ENCODE data around the gene RPS6KA1. TPM values are rescaled to one million over a fixed set of nuclear protein-coding genes. Genes with fewer than 3 reads are reported as not detected.
A peak's percentile ranks its signal among the peaks of the same experiment; 100 is the strongest.

The RPS6KA1 gene
- total and polyA plus RNA-seq, 2 of the 13 experiments (the other 11 are each of a cell fraction or from before 2014, with no cell fraction given): 19.6 to 24.2 TPM

DNA sequence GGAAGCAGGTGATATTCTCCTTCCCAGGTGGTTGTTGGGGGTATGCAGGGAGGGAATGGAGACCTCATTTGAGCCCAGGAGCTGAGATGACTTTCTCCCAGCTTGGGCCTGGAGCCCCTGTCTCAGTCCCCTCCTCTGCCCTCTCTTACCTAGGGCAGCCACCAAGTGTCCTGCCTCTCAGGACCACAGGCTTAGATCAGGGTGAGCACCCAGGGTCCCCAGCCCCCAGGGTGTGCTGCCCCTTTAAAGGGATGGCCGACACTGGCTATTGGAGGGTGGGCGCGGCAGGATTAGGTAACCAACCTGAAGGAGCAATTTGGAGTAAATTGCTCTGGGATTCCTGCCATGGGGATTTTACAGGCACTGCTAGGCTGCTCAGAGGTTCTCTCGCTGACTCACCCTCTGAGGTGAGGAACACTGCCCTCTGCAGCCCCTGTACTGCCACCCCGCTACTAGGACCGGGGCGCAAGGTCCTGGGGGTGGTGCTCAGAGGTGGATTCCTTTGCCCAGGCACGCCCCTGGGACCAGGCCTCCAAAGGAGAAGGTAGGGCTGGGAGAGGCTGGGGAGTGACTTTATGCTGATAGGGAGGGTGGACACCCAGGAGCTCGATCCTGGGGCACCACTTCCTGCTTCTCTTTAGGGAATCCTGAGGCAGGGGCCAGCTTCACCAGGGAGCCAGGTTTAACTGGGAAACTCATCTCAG lies 1.5 kb downstream of the RPS6KA1 start (continued):
- TF ChIP-seq, protein P1, sequence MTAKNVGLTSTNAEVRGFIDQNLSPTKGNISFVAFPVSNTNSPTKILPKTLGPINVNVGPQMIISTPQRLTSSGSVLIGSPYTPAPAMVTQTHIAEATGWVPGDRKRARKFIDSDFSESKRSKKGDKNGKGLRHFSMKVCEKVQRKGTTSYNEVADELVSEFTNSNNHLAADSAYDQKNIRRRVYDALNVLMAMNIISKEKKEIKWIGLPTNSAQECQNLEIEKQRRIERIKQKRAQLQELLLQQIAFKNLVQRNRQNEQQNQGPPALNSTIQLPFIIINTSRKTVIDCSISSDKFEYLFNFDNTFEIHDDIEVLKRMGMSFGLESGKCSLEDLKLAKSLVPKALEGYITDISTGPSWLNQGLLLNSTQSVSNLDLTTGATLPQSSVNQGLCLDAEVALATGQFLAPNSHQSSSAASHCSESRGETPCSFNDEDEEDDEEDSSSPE (CRISPR knock-in tag; IDR thresholded peaks at IDR 0.05): 0 out of 2 replicates have a peak, but pooled peaks have one; percentile 16
- no peak for TF ChIP-seq ZNF883 (CRISPR knock-in tag; IDR thresholded peaks at IDR 0.05; ENCODE audit: not compliant biosample characterization)
- TF ChIP-seq ZNF562 (CRISPR knock-in tag; IDR thresholded peaks at IDR 0.05; ENCODE audit: borderline replicate concordance): no peak
- no peak for TF ChIP-seq HMGA1 (CRISPR knock-in tag; conservative IDR thresholded peaks at IDR 0.05)
- TF ChIP-seq ZNF788 (CRISPR knock-in tag; IDR thresholded peaks at IDR 0.05; ENCODE audit: borderline replicate concordance): no peak
- TF ChIP-seq NCOA1 (CRISPR knock-in tag; IDR thresholded peaks at IDR 0.05): no peak
- TF ChIP-seq PLSCR1 (CRISPR knock-in tag; IDR thresholded peaks at IDR 0.05; ENCODE audit: borderline replicate concordance): no peak
- TF ChIP-seq KLF15 (CRISPR knock-in tag; IDR thresholded peaks at IDR 0.05; ENCODE audit: borderline replicate concordance): no peak
- no peak for TF ChIP-seq ZNF33B (CRISPR knock-in tag; IDR thresholded peaks at IDR 0.05)
- no peak for TF ChIP-seq THYN1 (CRISPR knock-in tag; IDR thresholded peaks at IDR 0.05; ENCODE audit: borderline replicate concordance, low read depth)
- TF ChIP-seq, protein P2, sequence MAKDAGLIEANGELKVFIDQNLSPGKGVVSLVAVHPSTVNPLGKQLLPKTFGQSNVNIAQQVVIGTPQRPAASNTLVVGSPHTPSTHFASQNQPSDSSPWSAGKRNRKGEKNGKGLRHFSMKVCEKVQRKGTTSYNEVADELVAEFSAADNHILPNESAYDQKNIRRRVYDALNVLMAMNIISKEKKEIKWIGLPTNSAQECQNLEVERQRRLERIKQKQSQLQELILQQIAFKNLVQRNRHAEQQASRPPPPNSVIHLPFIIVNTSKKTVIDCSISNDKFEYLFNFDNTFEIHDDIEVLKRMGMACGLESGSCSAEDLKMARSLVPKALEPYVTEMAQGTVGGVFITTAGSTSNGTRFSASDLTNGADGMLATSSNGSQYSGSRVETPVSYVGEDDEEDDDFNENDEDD (CRISPR knock-in tag; IDR thresholded peaks at IDR 0.05; ENCODE audit: borderline replicate concordance): no peak
- peak; percentile 50; the same call in 1 of the 2 replicates for TF ChIP-seq FOSL1 (CRISPR knock-in tag; IDR thresholded peaks at IDR 0.05; ENCODE audit: borderline replicate concordance)
- TF ChIP-seq SNRNP70 (IDR thresholded peaks at IDR 0.05; ENCODE audit: low read depth, low read length): no peak
- TF ChIP-seq PPARG (CRISPR knock-in tag; conservative IDR thresholded peaks at IDR 0.05): no peak; the same call in 1 of the 2 replicates
- TF ChIP-seq ZNF256 (CRISPR knock-in tag; conservative IDR thresholded peaks at IDR 0.05): no peak
- TF ChIP-seq PRPF4 (IDR thresholded peaks at IDR 0.05; ENCODE audit: low read depth, low read length, poor library complexity, severe bottlenecking): no peak
- no peak for TF ChIP-seq MIER3 (CRISPR knock-in tag; IDR thresholded peaks at IDR 0.05; ENCODE audit: borderline replicate concordance)
- no peak for TF ChIP-seq ZNF530 (CRISPR knock-in tag; IDR thresholded peaks at IDR 0.05; ENCODE audit: low read depth)
- TF ChIP-seq, protein P3, sequence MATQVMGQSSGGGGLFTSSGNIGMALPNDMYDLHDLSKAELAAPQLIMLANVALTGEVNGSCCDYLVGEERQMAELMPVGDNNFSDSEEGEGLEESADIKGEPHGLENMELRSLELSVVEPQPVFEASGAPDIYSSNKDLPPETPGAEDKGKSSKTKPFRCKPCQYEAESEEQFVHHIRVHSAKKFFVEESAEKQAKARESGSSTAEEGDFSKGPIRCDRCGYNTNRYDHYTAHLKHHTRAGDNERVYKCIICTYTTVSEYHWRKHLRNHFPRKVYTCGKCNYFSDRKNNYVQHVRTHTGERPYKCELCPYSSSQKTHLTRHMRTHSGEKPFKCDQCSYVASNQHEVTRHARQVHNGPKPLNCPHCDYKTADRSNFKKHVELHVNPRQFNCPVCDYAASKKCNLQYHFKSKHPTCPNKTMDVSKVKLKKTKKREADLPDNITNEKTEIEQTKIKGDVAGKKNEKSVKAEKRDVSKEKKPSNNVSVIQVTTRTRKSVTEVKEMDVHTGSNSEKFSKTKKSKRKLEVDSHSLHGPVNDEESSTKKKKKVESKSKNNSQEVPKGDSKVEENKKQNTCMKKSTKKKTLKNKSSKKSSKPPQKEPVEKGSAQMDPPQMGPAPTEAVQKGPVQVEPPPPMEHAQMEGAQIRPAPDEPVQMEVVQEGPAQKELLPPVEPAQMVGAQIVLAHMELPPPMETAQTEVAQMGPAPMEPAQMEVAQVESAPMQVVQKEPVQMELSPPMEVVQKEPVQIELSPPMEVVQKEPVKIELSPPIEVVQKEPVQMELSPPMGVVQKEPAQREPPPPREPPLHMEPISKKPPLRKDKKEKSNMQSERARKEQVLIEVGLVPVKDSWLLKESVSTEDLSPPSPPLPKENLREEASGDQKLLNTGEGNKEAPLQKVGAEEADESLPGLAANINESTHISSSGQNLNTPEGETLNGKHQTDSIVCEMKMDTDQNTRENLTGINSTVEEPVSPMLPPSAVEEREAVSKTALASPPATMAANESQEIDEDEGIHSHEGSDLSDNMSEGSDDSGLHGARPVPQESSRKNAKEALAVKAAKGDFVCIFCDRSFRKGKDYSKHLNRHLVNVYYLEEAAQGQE (IDR thresholded peaks at IDR 0.05; ENCODE audit: borderline replicate concordance in 1 of 2, low read depth in 1 of 2, low read length in 2 of 2): no peak
- TF ChIP-seq, protein P4, sequence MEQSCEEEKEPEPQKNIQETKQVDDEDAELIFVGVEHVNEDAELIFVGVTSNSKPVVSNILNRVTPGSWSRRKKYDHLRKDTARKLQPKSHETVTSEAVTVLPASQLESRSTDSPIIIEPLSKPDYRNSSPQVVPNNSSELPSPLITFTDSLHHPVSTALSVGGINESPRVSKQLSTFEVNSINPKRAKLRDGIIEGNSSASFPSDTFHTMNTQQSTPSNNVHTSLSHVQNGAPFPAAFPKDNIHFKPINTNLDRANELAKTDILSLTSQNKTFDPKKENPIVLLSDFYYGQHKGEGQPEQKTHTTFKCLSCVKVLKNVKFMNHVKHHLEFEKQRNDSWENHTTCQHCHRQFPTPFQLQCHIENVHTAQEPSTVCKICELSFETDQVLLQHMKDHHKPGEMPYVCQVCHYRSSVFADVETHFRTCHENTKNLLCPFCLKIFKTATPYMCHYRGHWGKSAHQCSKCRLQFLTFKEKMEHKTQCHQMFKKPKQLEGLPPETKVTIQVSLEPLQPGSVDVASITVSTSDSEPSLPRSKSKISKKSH (CRISPR knock-in tag; IDR thresholded peaks at IDR 0.05; ENCODE audit: borderline replicate concordance): no peak; the same call in 1 of the 2 replicates
